AG04450 (cell line): ENCODE data around the gene IFNAR2. TPM values are rescaled to one million over a fixed set of nuclear protein-coding genes. Genes with fewer than 3 reads are reported as not detected.
A peak's percentile ranks its signal among the peaks of the same experiment; 100 is the strongest.
"Not testable (repeated sequence)": the region's sequence is repeated elsewhere in the genome, so short reads cannot be mapped to it uniquely, and the experiment has no call there.

Source experiments
- CTCF ChIA-PET: fragments of 300-600, 350-600 bp; formaldehyde crosslinking; extraction: SDS; loops from one replicate; lab custom pipeline; 2022; ENCODE audit warnings: antibody characterized with exemption, inconsistent platforms; lab: Charles Lee
- POLR2A ChIA-PET: fragments of 350-600 bp; formaldehyde crosslinking; extraction: SDS; loops from one replicate; lab custom pipeline; 2021; ENCODE audit warnings: antibody characterized with exemption, inconsistent platforms; lab: Yijun Ruan, JAX
- DNase-seq: peaks from one replicate; pipeline ENCODE4 v3.0.0-alpha.2; 2011; ENCODE audit warnings: low read depth, low spot score
- H3K27ac ChIP-seq: one replicate; pipeline ENCODE4 v1.5.1; 2012; ENCODE audit warnings: low read depth, low read length, control low read depth
- H3K27me3 ChIP-seq: one replicate; pipeline ENCODE4 v1.6.0; 2012; ENCODE audit warnings: low read length; ENCODE audit not compliant: control insufficient read depth, insufficient read depth
- H3K4me3 ChIP-seq: 2 replicates; pipeline ENCODE4 v1.5.1; 2011; ENCODE audit warnings: mild to moderate bottlenecking, low read depth, low read length, control low read depth
- H3K9me3 ChIP-seq: 2 replicates; pipeline ENCODE4 v1.5.1; 2012; ENCODE audit warnings: low read length; ENCODE audit not compliant: control insufficient read depth, insufficient read depth
- CTCF ChIP-seq: IDR thresholded peaks from 2 replicates; pipeline ENCODE4 v1.5.1; 2011; ENCODE audit warnings: low read depth, low read length, control low read depth, inconsistent platforms
- polyA plus RNA-seq: library from polyadenylated mRNA; depleted of rRNA; stranded (reverse); fragments of >200 nt; gene quantifications from 2 replicates; pipeline ENCODE4 v1.2.3, GENCODE V29; 2011

IFNAR2 gene
- polyA plus RNA-seq, 1 experiment = 30.8 TPM

- no peak overlapping the region for H3K4me3 ChIP-seq
- H3K27me3 ChIP-seq = peaks cover 4% of the 10 kb centered on the region
- ChIA-PET CTCF (no interaction called here), POLR2A (no interaction called here)
- no peak for DNase-seq
- no peak overlapping the region for H3K27ac ChIP-seq
- no peaks in the 10 kb centered on the region for H3K9me3 ChIP-seq
- TF ChIP-seq CTCF = no peak
These were observed 9.8 kb upstream of the IFNAR2 start for GRCh38 chr21:33219954-33220353.

GRCh38 chr21:33225376-33225775, 4.4 kb upstream of the IFNAR2 start:
- DNase-seq, H3K9me3 ChIP-seq, H3K4me3 ChIP-seq, CTCF ChIA-PET, POLR2A ChIA-PET, H3K27ac ChIP-seq, H3K27me3 ChIP-seq: not testable (repeated sequence)

GRCh38 chr21:33228455-33228854, 1.3 kb upstream of the IFNAR2 start:
- H3K9me3 ChIP-seq = no peaks in the 10 kb centered on the region; the same call in 1 of the 2 replicates
- TF ChIP-seq CTCF = no peak
- ChIA-PET POLR2A (interaction anchor here (1.1 kb wide), 1 partner anchor 97 kb away, joined by 3 read pairs; the partner anchor contains the start of gene IFNAR1), CTCF (no interaction called here)
- H3K4me3 ChIP-seq = no peak overlapping the region
- no peaks in the 10 kb centered on the region for H3K27me3 ChIP-seq
- DNase-seq = no peak
- H3K27ac ChIP-seq = no peak overlapping the region

- ChIA-PET CTCF (no interaction called here), POLR2A (interaction anchor here (1.1 kb wide), 1 partner anchor 96 kb away, joined by 3 read pairs; the partner anchor contains the start of gene IFNAR1)
- Histone ChIP-seq H3K27me3 (no peaks in the 10 kb centered on the region), H3K9me3 (no peaks in the 10 kb centered on the region; the same call in 1 of the 2 replicates), H3K27ac (no peak overlapping the region), H3K4me3 (peak overlapping the region; percentile 56)
- no peak for DNase-seq
- TF ChIP-seq CTCF = no peak
These were observed 497 bp upstream of the IFNAR2 start for GRCh38 chr21:33229099-33229783.

GRCh38 chr21:33230545-33231324, 997 bp downstream of the IFNAR2 start:
- POLR2A ChIA-PET = no interaction called here

More at GRCh38 chr21:33230545-33231324, 997 bp downstream of the IFNAR2 start:
- Histone ChIP-seq H3K27me3 (no peaks in the 10 kb centered on the region), H3K9me3 (no peaks in the 10 kb centered on the region; the same call in 1 of the 2 replicates), H3K27ac (peak overlapping the region; percentile 49), H3K4me3 (peak overlapping the region; percentile 85)
- no peak for DNase-seq
- CTCF ChIA-PET = no interaction called here
- TF ChIP-seq CTCF = no peak
